Kidney (tissue), 14 donors: ENCODE data around the gene MTIF2. TPM values are rescaled to one million over a fixed set of nuclear protein-coding genes. Genes with fewer than 3 reads are reported as not detected.

Experiments used
- DNase-seq, 5 donors: peaks; one replicate each; pipeline ENCODE4 v3.0.0-alpha.2; 2013 to 2020
- FAIRE-seq: peaks from 2 replicates; lab custom pipeline; 2012; peaks lifted over from hg19 to GRCh38; lab: Jason Lieb, UNC
- H3K27ac ChIP-seq, 2 donors: one replicate each; pipeline ENCODE4 v1.7.0; 2013; ENCODE audit warnings: low read depth in 2 of 2, low read length in 2 of 2, inconsistent platforms in 1 of 2
- H3K27me3 ChIP-seq: one replicate; pipeline ENCODE4 v1.7.1; 2013; ENCODE audit warnings: low read length, inconsistent platforms; ENCODE audit not compliant: control insufficient read depth, insufficient read depth
- H3K36me3 ChIP-seq, 3 donors: one replicate each; pipeline versions ENCODE4 v1.7.0 to v1.7.1; 2013; ENCODE audit warnings: low read length in 3 of 3, control low read depth in 1 of 3, inconsistent platforms in 1 of 3; ENCODE audit not compliant: insufficient read depth in 3 of 3, control insufficient read depth in 2 of 3
- H3K4me1 ChIP-seq, 3 donors: one replicate each; pipeline versions ENCODE4 v1.7.0 to v1.7.1; 2013; ENCODE audit warnings: low read length in 3 of 3, inconsistent platforms in 1 of 3, low read depth in 1 of 3; ENCODE audit not compliant: control insufficient read depth in 2 of 3, insufficient read depth in 2 of 3
- H3K4me3 ChIP-seq, 3 donors: one replicate each; pipeline versions ENCODE4 v1.7.0 to v1.8.1; 2013; ENCODE audit warnings: low read length in 3 of 3, control low read depth in 1 of 3, inconsistent platforms in 1 of 3
- H3K9ac ChIP-seq, 3 donors: one replicate each; pipeline versions ENCODE4 v1.7.0 to v1.7.1; 2013; ENCODE audit warnings: low read length in 3 of 3, control low read depth in 1 of 3, inconsistent platforms in 1 of 3
- H3K9me3 ChIP-seq, 3 donors: one replicate each; pipeline versions ENCODE4 v1.7.0 to v1.7.1; 2013; ENCODE audit warnings: low read length in 3 of 3, control low read depth in 1 of 3, inconsistent platforms in 1 of 3; ENCODE audit not compliant: control insufficient read depth in 2 of 3, insufficient read depth in 1 of 3
- intact Hi-C: fragments of 100-400 bp; cut with DNase I; formaldehyde crosslinking; loops from one replicate; pipeline ENCODE4 v1.11.1; 2022
- polyA plus RNA-seq: library from polyadenylated mRNA; stranded (reverse); fragments of 350-450 nt; fragmentation: Illumina TruSeq; extraction: RNeasy Lipid Tissue Mini Kit (QIAGEN cat#74804); gene quantifications from one replicate; pipeline ENCODE4 v1.2.3, GENCODE V29; 2014; ENCODE audit warnings: low read depth, low replicate concordance; ENCODE audit not compliant: insufficient read depth
- total RNA-seq: library from RNA; stranded (reverse); fragmentation: NEBNext Ultra II Directional; extraction: Animal tissue kit (Norgen Biotek cat#: 25700); gene quantifications from one replicate; pipeline ENCODE4 v1.2.1, GENCODE V29; 2021
- TF ChIP-seq, protein P1 (sequence below): IDR thresholded peaks from 3 replicates; pipeline ENCODE4 v1.5.1; 2012; ENCODE audit warnings: mild to moderate bottlenecking, moderate library complexity, borderline replicate concordance; ENCODE audit not compliant: insufficient read depth; ENCODE audit errors: extremely low read depth
- donor health status: control.
- donor health status: control.
- donor health status: control.
- donor health status: control.
- donor health status: control.
- donor health status: DM: yes; HTN: yes; CAD: no.
- donor health status: Normal renal cell carcinoma (clear cell type).

The MTIF2 gene
- total and polyA plus RNA-seq, 2 donors from 2014 or later, result 26.0 to 27.3 TPM

DNA sequence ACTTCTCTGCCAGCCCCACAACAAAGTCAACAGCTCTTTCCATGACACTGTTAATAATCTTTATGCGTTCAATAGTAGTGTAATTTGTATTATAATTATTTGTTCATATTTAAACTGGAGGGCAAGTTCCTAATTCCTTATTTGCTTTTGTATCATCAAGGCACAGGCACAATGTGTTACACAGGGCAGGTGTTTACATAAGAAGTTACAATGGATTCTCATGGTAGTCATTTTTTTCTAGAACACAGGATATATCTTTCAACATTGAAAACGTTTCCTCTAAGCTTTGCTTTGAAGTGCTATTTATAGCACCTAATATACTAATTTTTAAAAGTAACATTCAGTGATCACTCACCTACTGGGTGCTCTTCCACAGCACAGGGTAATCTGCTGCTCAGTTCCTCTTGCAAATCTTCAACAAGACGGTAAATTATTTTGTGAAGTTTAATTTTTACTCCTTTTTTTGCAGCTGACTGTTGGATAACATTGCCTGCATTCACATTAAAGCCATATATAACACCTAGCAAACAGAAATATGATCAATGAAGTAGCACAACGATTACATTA is 29.3 kb downstream of the MTIF2 start:
- H3K9ac ChIP-seq, result no peak overlapping the region
- no peak for FAIRE-seq
- H3K27ac ChIP-seq, result no peak overlapping the region
- intact Hi-C loops, result no loop called here
- H3K4me1 ChIP-seq, result no peaks in the 10 kb centered on the region
- peaks cover 6 to 51% (median 24%) of the 10 kb centered on the region in 3 donors for H3K36me3 ChIP-seq
- H3K9me3 ChIP-seq, result no peaks in the 10 kb centered on the region
- TF ChIP-seq, protein P1, sequence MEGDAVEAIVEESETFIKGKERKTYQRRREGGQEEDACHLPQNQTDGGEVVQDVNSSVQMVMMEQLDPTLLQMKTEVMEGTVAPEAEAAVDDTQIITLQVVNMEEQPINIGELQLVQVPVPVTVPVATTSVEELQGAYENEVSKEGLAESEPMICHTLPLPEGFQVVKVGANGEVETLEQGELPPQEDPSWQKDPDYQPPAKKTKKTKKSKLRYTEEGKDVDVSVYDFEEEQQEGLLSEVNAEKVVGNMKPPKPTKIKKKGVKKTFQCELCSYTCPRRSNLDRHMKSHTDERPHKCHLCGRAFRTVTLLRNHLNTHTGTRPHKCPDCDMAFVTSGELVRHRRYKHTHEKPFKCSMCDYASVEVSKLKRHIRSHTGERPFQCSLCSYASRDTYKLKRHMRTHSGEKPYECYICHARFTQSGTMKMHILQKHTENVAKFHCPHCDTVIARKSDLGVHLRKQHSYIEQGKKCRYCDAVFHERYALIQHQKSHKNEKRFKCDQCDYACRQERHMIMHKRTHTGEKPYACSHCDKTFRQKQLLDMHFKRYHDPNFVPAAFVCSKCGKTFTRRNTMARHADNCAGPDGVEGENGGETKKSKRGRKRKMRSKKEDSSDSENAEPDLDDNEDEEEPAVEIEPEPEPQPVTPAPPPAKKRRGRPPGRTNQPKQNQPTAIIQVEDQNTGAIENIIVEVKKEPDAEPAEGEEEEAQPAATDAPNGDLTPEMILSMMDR, result no peak
- H3K27me3 ChIP-seq, result no peaks in the 10 kb centered on the region
- H3K4me3 ChIP-seq, result no peak overlapping the region
- DNase-seq, result no peak

DNA sequence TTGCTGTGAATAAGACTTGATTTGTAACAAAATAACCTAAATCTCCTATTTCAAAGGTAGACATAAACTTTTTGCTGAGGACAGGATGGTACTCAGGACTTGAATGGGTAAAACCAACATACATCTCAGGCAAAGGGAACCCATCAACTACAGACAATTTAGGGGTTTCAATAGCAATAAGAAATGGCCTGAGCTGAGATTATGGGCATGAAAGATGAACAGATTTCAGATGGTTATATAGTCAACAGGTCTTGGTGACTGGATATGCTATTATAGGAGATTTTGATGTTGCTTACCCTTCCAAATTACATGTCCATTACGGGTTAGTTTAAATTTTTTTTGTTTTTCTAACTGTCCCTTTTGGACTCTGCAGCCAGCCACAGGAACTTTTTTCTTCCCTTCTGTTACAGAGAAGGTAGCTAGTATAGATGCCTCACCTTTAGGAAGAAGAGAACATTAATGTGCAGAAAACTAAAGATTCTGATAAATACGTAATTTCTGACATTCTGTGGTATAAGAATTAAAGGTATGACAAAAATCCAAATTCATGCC is 32.0 kb downstream of the MTIF2 start:
- TF ChIP-seq, protein P1, result no peak
- DNase-seq (no peak), FAIRE-seq (no peak)
- peaks cover 0 to 5% (median 2%) of the 10 kb centered on the region in 3 donors for H3K4me1 ChIP-seq
- H3K4me3 ChIP-seq, result no peak overlapping the region
- peaks cover 7 to 43% (median 22%) of the 10 kb centered on the region in 3 donors for H3K36me3 ChIP-seq
- no peaks in the 10 kb centered on the region for H3K9me3 ChIP-seq
- no peak overlapping the region for H3K27ac ChIP-seq
- H3K27me3 ChIP-seq, result no peaks in the 10 kb centered on the region
- no peak overlapping the region for H3K9ac ChIP-seq
- intact Hi-C loops, result no loop called here

DNA sequence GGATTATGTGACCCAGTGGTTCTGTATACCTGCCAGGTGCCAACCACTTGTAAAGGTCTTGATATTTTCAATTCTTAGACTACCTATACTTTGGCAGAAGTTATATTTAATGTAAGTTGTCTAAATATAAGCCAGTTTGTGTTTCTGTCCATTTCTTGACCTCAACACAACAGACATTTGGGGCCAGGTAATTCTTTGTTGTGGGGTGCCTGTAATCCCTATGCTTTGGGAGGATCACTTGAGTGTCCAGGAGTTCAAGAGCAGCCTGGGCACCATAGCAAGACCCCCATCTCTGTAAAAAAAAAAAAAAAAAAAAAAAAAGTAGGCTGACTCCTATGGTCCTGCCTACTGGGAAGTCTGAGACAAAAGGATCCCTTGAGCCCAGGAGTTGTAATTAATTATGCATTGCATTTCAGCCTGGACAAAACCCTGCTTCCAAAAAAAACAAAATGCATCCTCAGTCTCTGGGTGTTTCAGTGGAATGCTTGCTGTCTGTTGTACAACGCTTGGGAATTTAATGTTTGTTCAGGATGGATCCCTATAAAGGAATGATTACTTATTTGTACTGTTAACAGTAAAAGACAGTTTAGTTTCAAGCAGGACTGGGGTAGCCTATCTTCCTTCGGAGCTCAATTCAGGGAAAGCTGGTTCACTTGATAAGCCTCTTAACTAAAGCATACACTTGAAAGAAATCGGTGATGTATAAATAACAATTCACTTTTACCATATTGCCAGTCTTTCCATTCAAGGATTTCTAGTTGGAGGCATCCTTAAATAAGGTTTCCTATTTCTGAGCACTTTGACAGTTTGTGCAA is 33.1 kb downstream of the MTIF2 start:
- Histone ChIP-seq H3K27ac (no peak overlapping the region), H3K4me1 (peaks cover 0 to 5% (median 2%) of the 10 kb centered on the region in 3 donors), H3K9me3 (no peaks in the 10 kb centered on the region), H3K4me3 (no peak overlapping the region), H3K9ac (no peak overlapping the region), H3K27me3 (no peaks in the 10 kb centered on the region), H3K36me3 (peaks cover 7 to 42% (median 19%) of the 10 kb centered on the region in 3 donors)
- no peak for DNase-seq
- intact Hi-C loops, result no loop called here
- TF ChIP-seq, protein P1, result no peak
- FAIRE-seq, result no peak
